Hepatocyte (in vitro differentiated cells): ENCODE measurements around the gene NKAIN2.

Source experiments
- EZH2 ChIP-seq: fragments of 200-600 bp; sonication (generic); IDR thresholded peaks from 2 replicates; pipeline ENCODE4 v1.6.1; 2016; ENCODE audit warnings: antibody characterized with exemption, mild to moderate bottlenecking, borderline replicate concordance
- TF ChIP-seq, protein P1 (sequence below): fragments of 200-600 bp; sonication (generic); IDR thresholded peaks from 2 replicates; pipeline ENCODE4 v1.5.1; 2016; ENCODE audit warnings: antibody characterized with exemption, mild to moderate bottlenecking; ENCODE audit not compliant: poor library complexity

DNA sequence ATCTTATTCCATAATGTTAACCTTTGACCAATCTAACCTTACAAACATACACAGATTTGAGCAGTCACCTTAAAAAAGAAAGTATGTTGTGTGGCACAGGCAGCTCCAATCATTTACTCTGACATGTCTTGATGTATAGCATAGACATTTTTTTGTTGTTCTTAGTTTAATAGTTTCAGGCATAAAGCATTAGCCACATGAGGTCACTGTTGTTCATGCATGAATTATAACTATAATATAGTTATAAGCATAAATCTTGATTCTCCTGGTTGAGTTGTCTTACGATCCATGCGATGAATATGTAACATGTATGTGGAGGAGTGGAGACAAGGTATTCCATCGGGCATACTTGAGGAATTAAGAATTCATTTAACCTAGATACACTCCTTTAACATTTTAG, 26.1 kb upstream of the NKAIN2 start:
- TF ChIP-seq, protein P1, sequence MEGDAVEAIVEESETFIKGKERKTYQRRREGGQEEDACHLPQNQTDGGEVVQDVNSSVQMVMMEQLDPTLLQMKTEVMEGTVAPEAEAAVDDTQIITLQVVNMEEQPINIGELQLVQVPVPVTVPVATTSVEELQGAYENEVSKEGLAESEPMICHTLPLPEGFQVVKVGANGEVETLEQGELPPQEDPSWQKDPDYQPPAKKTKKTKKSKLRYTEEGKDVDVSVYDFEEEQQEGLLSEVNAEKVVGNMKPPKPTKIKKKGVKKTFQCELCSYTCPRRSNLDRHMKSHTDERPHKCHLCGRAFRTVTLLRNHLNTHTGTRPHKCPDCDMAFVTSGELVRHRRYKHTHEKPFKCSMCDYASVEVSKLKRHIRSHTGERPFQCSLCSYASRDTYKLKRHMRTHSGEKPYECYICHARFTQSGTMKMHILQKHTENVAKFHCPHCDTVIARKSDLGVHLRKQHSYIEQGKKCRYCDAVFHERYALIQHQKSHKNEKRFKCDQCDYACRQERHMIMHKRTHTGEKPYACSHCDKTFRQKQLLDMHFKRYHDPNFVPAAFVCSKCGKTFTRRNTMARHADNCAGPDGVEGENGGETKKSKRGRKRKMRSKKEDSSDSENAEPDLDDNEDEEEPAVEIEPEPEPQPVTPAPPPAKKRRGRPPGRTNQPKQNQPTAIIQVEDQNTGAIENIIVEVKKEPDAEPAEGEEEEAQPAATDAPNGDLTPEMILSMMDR, result peak; percentile 45
- TF ChIP-seq EZH2, result no peak
